ENCODE data around the gene MTCL1. TPM values are rescaled to one million over a fixed set of nuclear protein-coding genes. Genes with fewer than 3 reads are reported as not detected.
A peak's percentile ranks its signal among the peaks of the same experiment; 100 is the strongest.

Gene MTCL1
- total RNA-seq, 5 donors from 2014 or later (not counting 1 experiment from before 2014, with no cell fraction given), result 0.40 to 0.98 (median 0.83) TPM

DNA sequence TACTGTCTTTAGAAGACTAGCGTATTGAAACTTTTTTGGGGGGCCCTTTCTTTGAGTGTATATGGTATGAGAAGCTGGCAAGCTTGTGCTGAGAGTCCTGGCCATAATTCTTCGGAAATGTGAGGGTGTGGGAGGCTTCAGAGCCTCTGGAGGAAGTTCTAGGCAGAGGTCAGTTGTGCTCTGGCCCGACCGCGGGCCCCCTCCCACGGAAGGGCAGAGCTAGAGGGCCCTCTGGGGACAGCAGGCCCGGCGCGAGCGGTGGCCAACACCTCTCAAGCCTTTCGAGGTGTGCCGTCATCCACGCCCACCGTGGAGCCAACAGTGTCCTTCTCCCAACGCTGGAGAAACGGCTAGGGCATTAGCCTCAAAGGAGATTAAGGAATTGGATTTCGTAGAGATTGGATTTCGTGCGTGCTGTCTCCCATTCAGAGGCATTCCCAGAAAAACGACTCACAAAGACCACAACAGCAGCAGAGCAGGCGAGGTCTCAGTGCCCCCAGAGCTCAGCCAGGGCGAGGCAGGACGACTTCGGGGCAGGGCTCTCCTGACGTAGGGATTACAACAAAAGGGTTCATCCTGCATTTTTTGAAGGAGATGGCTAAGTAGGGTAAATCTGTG lies 2.2 kb upstream of the MTCL1 start:
- Mint-ChIP-seq H3K4me1 (peaks cover 14 to 24% (median 21%) of the 10 kb centered on the region in 3 donors), H3K36me3 (no peaks in the 10 kb centered on the region), H3K27me3 (peaks cover 51 to 60% of the 10 kb centered on the region in 2 donors), H3K4me3 (peak overlapping the region in 2 of 3 donors; percentile 6 to 93), H3K27ac (no peak overlapping the region), H3K9me3 (no peaks in the 10 kb centered on the region)
- no peak for DNase-seq
- no peak overlapping the region for H3K27ac ChIP-seq (ENCODE audit: low read length)
- no peaks in the 10 kb centered on the region for H3K9me3 ChIP-seq
- POLR2A ChIA-PET, result interaction anchor here in 1 of 2 donors (0.7 kb wide), 1 partner anchor 19 kb away, joined by 4 read pairs; no protein-coding TSS in a partner anchor
- no peak for ATAC-seq (replicated peaks in 1 of 4)
- 15% methylated on average over 10 of the region's 25 CpGs for WGBS (ENCODE audit: insufficient coverage)
- CTCF ChIA-PET, result interaction anchor here in 1 of 2 donors (0.7 kb wide), 1 partner anchor 97 kb away, joined by 4 read pairs; no protein-coding TSS in a partner anchor
- H3K4me3 ChIP-seq (ENCODE audit: control insufficient read depth in 1 of 2, extremely low read depth in 1 of 2, low read length in 1 of 2), result no peak overlapping the region
- no peaks in the 10 kb centered on the region for H3K36me3 ChIP-seq (ENCODE audit: control insufficient read depth in 2 of 2, extremely low read depth in 1 of 2, insufficient read depth in 1 of 2, low read length in 1 of 2)
- peaks cover 5 to 64% of the 10 kb centered on the region in 2 experiments for H3K27me3 ChIP-seq (replicated peaks in 1 of 2; ENCODE audit: control insufficient read depth in 2 of 2, extremely low read depth in 1 of 2, insufficient read depth in 2 of 2, low read length in 1 of 2)
- H3K4me1 ChIP-seq (ENCODE audit: control insufficient read depth in 1 of 2, extremely low read depth in 1 of 2, insufficient read depth in 2 of 2, low read length in 2 of 2), result peaks cover 9 to 28% of the 10 kb centered on the region in 2 experiments

DNA sequence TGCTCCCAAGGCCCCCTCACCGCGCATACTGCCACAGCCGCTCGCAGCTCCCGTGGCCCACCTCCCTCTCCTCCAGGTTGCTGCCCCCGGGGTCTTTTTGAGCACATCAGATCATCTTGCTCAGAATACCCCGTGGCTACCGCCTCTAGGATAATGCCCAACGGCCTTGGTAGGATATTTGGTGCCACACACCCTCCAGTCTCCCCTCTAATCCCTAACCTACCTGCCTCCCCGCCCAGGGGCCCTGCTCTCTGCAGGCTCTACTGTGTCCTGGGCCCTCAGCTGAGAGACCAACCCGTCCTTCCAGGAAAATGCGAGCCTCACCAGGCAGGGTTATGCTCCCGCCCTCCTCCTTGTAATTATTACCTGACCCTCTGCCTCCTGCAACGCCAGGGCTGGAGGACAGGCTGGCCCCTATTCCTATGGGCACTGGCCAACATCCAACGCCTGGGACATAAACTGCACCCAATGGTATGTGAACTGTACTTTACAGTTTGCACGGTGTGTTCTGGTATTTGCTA lies 1.5 kb upstream of the MTCL1 start:
- ChIA-PET POLR2A (no interaction called here), CTCF (interaction anchor here in 1 of 2 donors (1.1 kb wide), 1 partner anchor 8 kb away, joined by 3 read pairs; no protein-coding TSS in a partner anchor)
- peaks cover 5 to 67% of the 10 kb centered on the region in 2 experiments for H3K27me3 ChIP-seq (replicated peaks in 1 of 2; ENCODE audit: control insufficient read depth in 2 of 2, extremely low read depth in 1 of 2, insufficient read depth in 2 of 2, low read length in 1 of 2)
- Mint-ChIP-seq H3K4me3 (peak overlapping the region; percentile 86 to 93 (median 89)), H3K36me3 (no peaks in the 10 kb centered on the region), H3K9me3 (no peaks in the 10 kb centered on the region), H3K27ac (no peak overlapping the region), H3K27me3 (peaks cover 54 to 64% of the 10 kb centered on the region in 2 donors), H3K4me1 (peaks cover 14 to 24% (median 21%) of the 10 kb centered on the region in 3 donors)
- no peaks in the 10 kb centered on the region for H3K9me3 ChIP-seq
- DNase-seq (no peak), ATAC-seq (replicated peaks in 1 of 4) (no peak)
- WGBS (ENCODE audit: insufficient coverage), result 46% methylated on average over 15 of the region's 16 CpGs
- no peaks in the 10 kb centered on the region for H3K36me3 ChIP-seq (ENCODE audit: control insufficient read depth in 2 of 2, extremely low read depth in 1 of 2, insufficient read depth in 1 of 2, low read length in 1 of 2)
- H3K27ac ChIP-seq (ENCODE audit: low read length), result no peak overlapping the region
- no peak overlapping the region for H3K4me3 ChIP-seq (ENCODE audit: control insufficient read depth in 1 of 2, extremely low read depth in 1 of 2, low read length in 1 of 2)
- peaks cover 9 to 28% of the 10 kb centered on the region in 2 experiments for H3K4me1 ChIP-seq (ENCODE audit: control insufficient read depth in 1 of 2, extremely low read depth in 1 of 2, insufficient read depth in 2 of 2, low read length in 2 of 2)

DNA sequence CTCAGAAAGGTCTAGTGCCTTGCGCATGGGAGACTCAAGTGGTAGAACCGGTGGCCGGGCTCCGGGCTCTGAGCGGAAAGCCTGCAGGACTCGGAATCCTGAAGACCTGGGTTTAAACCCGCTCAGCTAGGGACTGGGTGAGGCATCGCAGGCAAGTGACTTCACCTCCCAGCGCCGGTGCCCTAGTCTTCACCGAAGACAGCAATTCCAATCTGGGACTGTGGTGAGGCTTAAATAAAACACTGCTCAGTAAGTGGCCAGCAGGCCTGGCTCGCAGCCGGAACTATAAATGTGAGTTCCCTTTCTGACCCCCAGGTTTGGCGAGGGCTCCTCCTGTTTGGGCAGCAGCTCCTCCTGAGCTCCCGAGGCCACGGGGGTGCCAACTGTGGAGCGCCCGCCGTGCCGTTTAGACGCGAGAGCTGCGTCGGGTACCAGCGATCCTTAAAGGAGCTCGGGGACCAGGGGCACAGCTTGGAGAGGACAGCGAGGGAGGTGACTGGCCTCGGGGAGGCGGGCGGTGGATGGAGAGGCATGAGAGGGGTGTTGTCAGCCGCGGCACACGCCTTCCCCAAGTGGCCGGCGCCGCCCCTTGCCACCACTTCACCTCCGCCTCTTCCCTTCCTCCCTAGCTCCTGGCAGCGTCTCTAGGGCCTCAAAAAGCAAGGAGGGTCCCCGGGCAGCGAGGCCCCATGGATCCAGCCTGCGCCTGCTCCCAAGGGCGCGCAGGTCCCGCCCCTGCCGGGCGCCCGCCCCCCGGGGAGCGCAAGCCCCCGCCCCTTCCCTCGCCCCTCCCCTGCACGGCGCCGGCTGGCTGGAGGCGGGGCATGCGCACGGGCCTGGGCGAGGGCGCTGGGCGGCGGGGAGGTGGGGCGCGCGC lies 757 bp upstream of the MTCL1 start:
- ChIA-PET CTCF (interaction anchor here in 1 of 2 donors (1.1 kb wide), 1 partner anchor 9 kb away, joined by 3 read pairs; no protein-coding TSS in a partner anchor), POLR2A (no interaction called here)
- Histone ChIP-seq H3K36me3 (ENCODE audit: control insufficient read depth in 2 of 2, extremely low read depth in 1 of 2, insufficient read depth in 1 of 2, low read length in 1 of 2) (no peaks in the 10 kb centered on the region), H3K9me3 (no peaks in the 10 kb centered on the region), H3K27me3 (replicated peaks in 1 of 2; ENCODE audit: control insufficient read depth in 2 of 2, extremely low read depth in 1 of 2, insufficient read depth in 2 of 2, low read length in 1 of 2) (peaks cover 5 to 67% of the 10 kb centered on the region in 2 experiments), H3K27ac (ENCODE audit: low read length) (no peak overlapping the region), H3K4me1 (ENCODE audit: control insufficient read depth in 1 of 2, extremely low read depth in 1 of 2, insufficient read depth in 2 of 2, low read length in 2 of 2) (peaks cover 9 to 28% of the 10 kb centered on the region in 2 experiments), H3K4me3 (ENCODE audit: control insufficient read depth in 1 of 2, extremely low read depth in 1 of 2, low read length in 1 of 2) (peak overlapping the region; percentile 75 to 83)
- H3K27me3 Mint-ChIP-seq, result peaks cover 54 to 69% of the 10 kb centered on the region in 2 donors
- peak; percentile 47 to 91 (median 68) for DNase-seq
- H3K9me3 Mint-ChIP-seq, result no peaks in the 10 kb centered on the region
- peak; percentile 89 to 93 (median 90) for ATAC-seq (replicated peaks in 1 of 4)
- WGBS (ENCODE audit: insufficient coverage), result 2% methylated on average over 41 of the region's 64 CpGs
- H3K4me3 Mint-ChIP-seq, result peak overlapping the region; percentile 86 to 93 (median 89)
- H3K4me1 Mint-ChIP-seq, result peaks cover 14 to 24% (median 21%) of the 10 kb centered on the region in 3 donors
- peak overlapping the region in 1 of 2 donors; percentile 55 for H3K27ac Mint-ChIP-seq
- H3K36me3 Mint-ChIP-seq, result no peaks in the 10 kb centered on the region

DNA sequence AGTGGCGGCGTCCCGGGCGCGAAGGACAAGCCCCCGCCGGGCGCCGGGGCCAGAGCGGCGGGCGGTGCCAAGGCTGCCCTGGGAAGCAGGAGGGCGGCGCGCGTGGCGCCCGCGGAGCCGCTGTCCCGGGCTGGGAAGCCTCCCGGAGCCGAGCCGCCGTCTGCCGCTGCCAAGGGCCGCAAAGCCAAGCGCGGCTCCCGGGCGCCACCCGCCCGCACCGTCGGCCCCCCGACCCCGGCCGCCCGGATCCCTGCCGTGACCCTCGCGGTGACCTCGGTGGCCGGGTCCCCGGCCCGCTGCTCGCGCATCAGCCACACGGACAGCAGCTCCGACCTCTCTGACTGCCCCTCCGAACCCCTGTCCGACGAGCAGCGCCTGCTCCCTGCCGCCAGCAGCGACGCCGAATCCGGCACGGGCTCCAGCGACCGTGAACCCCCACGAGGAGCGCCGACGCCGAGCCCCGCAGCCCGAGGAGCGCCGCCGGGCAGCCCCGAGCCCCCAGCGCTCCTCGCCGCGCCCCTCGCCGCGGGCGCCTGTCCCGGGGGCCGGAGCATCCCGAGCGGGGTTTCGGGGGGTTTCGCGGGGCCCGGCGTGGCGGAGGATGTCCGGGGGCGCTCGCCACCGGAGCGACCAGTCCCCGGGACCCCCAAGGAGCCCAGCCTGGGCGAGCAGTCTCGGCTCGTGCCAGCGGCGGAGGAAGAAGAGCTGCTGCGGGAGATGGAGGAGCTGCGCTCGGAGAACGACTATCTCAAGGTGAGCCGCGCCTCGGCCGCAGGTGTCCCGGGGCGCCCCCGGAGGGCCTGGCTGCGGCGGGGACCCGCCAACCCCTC lies 820 bp downstream of the MTCL1 start:
- H3K9me3 Mint-ChIP-seq, result no peaks in the 10 kb centered on the region
- H3K9me3 ChIP-seq, result no peaks in the 10 kb centered on the region
- WGBS (ENCODE audit: insufficient coverage), result 1% methylated on average over 112 of the region's 116 CpGs
- H3K4me3 Mint-ChIP-seq, result peak overlapping the region; percentile 53 to 91 (median 86)
- H3K27me3 ChIP-seq (replicated peaks in 1 of 2; ENCODE audit: control insufficient read depth in 2 of 2, extremely low read depth in 1 of 2, insufficient read depth in 2 of 2, low read length in 1 of 2), result peaks cover 5 to 59% of the 10 kb centered on the region in 2 experiments
- H3K36me3 ChIP-seq (ENCODE audit: control insufficient read depth in 2 of 2, extremely low read depth in 1 of 2, insufficient read depth in 1 of 2, low read length in 1 of 2), result no peaks in the 10 kb centered on the region
- ChIA-PET CTCF (interaction anchor here (0.6 to 1.7 kb wide), 3 partner anchors 9 to 282 kb away, joined by 3 to 5 read pairs (median 4); no protein-coding TSS in a partner anchor), POLR2A (no interaction called here)
- H3K36me3 Mint-ChIP-seq, result no peaks in the 10 kb centered on the region
- ATAC-seq (replicated peaks in 1 of 4), result peak in 1 of 4 experiments; percentile 19
- H3K4me3 ChIP-seq (ENCODE audit: control insufficient read depth in 1 of 2, extremely low read depth in 1 of 2, low read length in 1 of 2), result peak overlapping the region in 1 of 2 donors; percentile 62
- DNase-seq, result peak in 13 of 35 experiments; percentile 3 to 39 (median 20)
- H3K27ac ChIP-seq (ENCODE audit: low read length), result no peak overlapping the region
- peaks cover 14 to 24% (median 21%) of the 10 kb centered on the region in 3 donors for H3K4me1 Mint-ChIP-seq
- peaks cover 9 to 28% of the 10 kb centered on the region in 2 experiments for H3K4me1 ChIP-seq (ENCODE audit: control insufficient read depth in 1 of 2, extremely low read depth in 1 of 2, insufficient read depth in 2 of 2, low read length in 2 of 2)
- H3K27me3 Mint-ChIP-seq, result peaks cover 50 to 62% of the 10 kb centered on the region in 2 donors
- H3K27ac Mint-ChIP-seq, result no peak overlapping the region

DNA sequence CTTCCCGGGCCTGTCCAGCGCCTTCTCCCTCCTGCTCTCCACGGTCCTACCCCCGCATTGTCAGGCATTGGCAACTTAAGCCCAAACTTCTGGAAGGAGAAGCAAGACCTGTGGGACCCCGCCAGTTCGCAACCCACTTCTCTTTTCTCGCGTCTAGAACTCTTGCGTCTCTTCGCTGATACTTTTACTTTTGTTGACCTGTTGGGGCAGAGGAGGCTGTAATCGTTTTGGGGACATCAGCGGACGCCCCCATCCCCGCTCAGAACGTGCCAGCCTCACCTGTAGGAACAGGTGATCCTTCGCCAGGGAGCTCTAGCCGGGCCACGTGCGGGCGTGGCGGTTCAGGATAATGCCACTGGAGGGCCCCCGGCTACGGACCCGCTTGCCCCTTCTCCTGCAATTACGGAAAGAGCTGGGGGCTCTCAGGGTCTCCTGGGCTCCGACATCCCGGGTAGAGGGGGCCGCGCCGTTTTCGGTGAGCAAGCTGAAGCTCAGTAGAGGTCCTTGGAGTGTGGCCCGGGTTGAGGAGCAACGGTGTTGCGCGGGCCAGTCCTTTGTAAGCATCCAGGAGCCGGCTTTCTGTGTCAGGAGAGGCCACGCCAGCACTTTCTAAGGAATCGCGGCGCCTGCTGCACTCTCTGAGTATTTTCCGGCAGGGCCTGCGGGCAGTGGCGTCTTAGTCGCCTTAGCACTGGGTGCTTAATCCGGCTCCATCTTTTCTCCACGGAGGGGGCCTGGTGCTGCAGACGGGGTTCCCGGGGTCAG lies 1.6 kb downstream of the MTCL1 start:
- Histone ChIP-seq H3K27ac (ENCODE audit: low read length) (no peak overlapping the region), H3K9me3 (no peaks in the 10 kb centered on the region), H3K4me1 (ENCODE audit: control insufficient read depth in 1 of 2, extremely low read depth in 1 of 2, insufficient read depth in 2 of 2, low read length in 2 of 2) (peaks cover 9 to 28% of the 10 kb centered on the region in 2 experiments), H3K27me3 (replicated peaks in 1 of 2; ENCODE audit: control insufficient read depth in 2 of 2, extremely low read depth in 1 of 2, insufficient read depth in 2 of 2, low read length in 1 of 2) (peaks cover 5 to 53% of the 10 kb centered on the region in 2 experiments), H3K36me3 (ENCODE audit: control insufficient read depth in 2 of 2, extremely low read depth in 1 of 2, insufficient read depth in 1 of 2, low read length in 1 of 2) (no peaks in the 10 kb centered on the region), H3K4me3 (ENCODE audit: control insufficient read depth in 1 of 2, extremely low read depth in 1 of 2, low read length in 1 of 2) (peak overlapping the region in 1 of 2 donors; percentile 62)
- ChIA-PET POLR2A (no interaction called here), CTCF (interaction anchor here (0.6 to 1.7 kb wide), 3 partner anchors 10 to 281 kb away, joined by 3 to 5 read pairs (median 4); no protein-coding TSS in a partner anchor)
- Mint-ChIP-seq H3K27ac (peak overlapping the region in 1 of 2 donors; percentile 79), H3K36me3 (no peaks in the 10 kb centered on the region), H3K9me3 (no peaks in the 10 kb centered on the region), H3K4me3 (peak overlapping the region; percentile 86 to 91 (median 87)), H3K27me3 (peaks cover 43 to 54% of the 10 kb centered on the region in 2 donors), H3K4me1 (peaks cover 14 to 24% (median 21%) of the 10 kb centered on the region in 3 donors)
- WGBS (ENCODE audit: insufficient coverage), result 18% methylated on average over 43 of the region's 48 CpGs
- peak in 8 of 35 experiments; percentile 1 to 38 (median 21) for DNase-seq
- no peak for ATAC-seq (replicated peaks in 1 of 4)

Measured in T-cell (primary cell).